Tibial nerve (tissue), 3 donors: ENCODE data around the gene PGBD5.

Experiments
- CTCF ChIP-seq, 5 experiments: fragments of 200-600 bp in 3 of 5; fragments of 450-650 bp in 2 of 5; sonication (generic) in 3 of 5; IDR thresholded peaks; one replicate each; pipeline ENCODE4 v1.5.1; 2016 to 2019; ENCODE audit warnings: antibody characterized with exemption in 5 of 5, mild to moderate bottlenecking in 3 of 5, moderate library complexity in 2 of 5
- POLR2A ChIP-seq, 2 donors: fragments of 450-650 bp; IDR thresholded peaks; one replicate each; pipeline ENCODE4 v1.6.1; 2017; ENCODE audit warnings: antibody characterized with exemption in 2 of 2, mild to moderate bottlenecking in 2 of 2, moderate library complexity in 2 of 2

- TF ChIP-seq CTCF (IDR thresholded peaks at IDR 0.05) (no peak), POLR2A (IDR thresholded peaks at IDR 0.05) (no peak)
These were observed 159.7 kb downstream of the PGBD5 start for GRCh38 chr1:230266456-230266855.
